ENCODE measurements around the gene SRGAP3. TPM values are rescaled to one million over a fixed set of nuclear protein-coding genes. Genes with fewer than 3 reads are reported as not detected.

Gene SRGAP3
- total and polyA plus RNA-seq, 8 donors = 0.31 to 31.7 (median 5.8) TPM

GRCh38 chr3:8966150-8966819, 283.2 kb downstream of the SRGAP3 start:
- Histone ChIP-seq H3K4me1 (peaks cover 17 to 32% (median 24%) of the 10 kb centered on the region in 4 donors), H3K9me3 (no peaks in the 10 kb centered on the region), H3K27ac (peak overlapping the region in 2 of 5 donors; percentile 53 to 85), H3K36me3 (no peaks in the 10 kb centered on the region), H3K4me3 (no peak overlapping the region), H3K27me3 (peaks cover 0 to 16% (median 0%) of the 10 kb centered on the region in 3 donors)
- intact Hi-C loops (cut with DNase I; ENCODE audit: low total_unique reads) = no loop called here
- DNase-seq = no peak
- TF ChIP-seq POLR2AphosphoS5 (IDR thresholded peaks at IDR 0.05) = no peak
- TF ChIP-seq EP300 (IDR thresholded peaks at IDR 0.05) = no peak
- no peak for TF ChIP-seq POLR2A (IDR thresholded peaks at IDR 0.05)
- no peak for TF ChIP-seq CTCF (IDR thresholded peaks at IDR 0.05)
- WGBS, 5 donors = 79 to 98% (median 79%) methylated on average over 2 of the region's 2 CpGs

GRCh38 chr3:8964436-8965370, 284.7 kb downstream of the SRGAP3 start:
- Histone ChIP-seq H3K4me1 (peaks cover 17 to 30% (median 24%) of the 10 kb centered on the region in 4 donors), H3K27me3 (peaks cover 0 to 16% (median 0%) of the 10 kb centered on the region in 3 donors), H3K4me3 (no peak overlapping the region), H3K9me3 (no peaks in the 10 kb centered on the region), H3K27ac (peak overlapping the region; percentile 49 to 87 (median 85)), H3K36me3 (no peaks in the 10 kb centered on the region)
- DNase-seq = peak; percentile 47 to 50
- WGBS, 5 donors = 65 to 74% (median 67%) methylated on average over 11 of the region's 11 CpGs
- no peak for TF ChIP-seq CTCF (IDR thresholded peaks at IDR 0.05)
- TF ChIP-seq EP300 (IDR thresholded peaks at IDR 0.05) = no peak
- TF ChIP-seq POLR2AphosphoS5 (IDR thresholded peaks at IDR 0.05) = peak in 1 of 3 donors; percentile 16
- no peak for TF ChIP-seq POLR2A (IDR thresholded peaks at IDR 0.05)
- intact Hi-C loops (cut with DNase I; ENCODE audit: low total_unique reads) = no loop called here

- Histone ChIP-seq H3K27ac (peak within 1 kb of the TSS; percentile 71 to 87 (median 85)), H3K36me3 (peaks cover 0 to 7% (median 3%) of the 10 kb centered on the region in 4 donors), H3K4me1 (peaks cover 17 to 30% (median 24%) of the 10 kb centered on the region in 4 donors), H3K4me3 (peak within 1 kb of the TSS; percentile 76 to 95 (median 80)), H3K27me3 (peaks cover 0 to 3% (median 0%) of the 10 kb centered on the region in 3 donors), H3K9me3 (no peaks in the 10 kb centered on the region)
- TF ChIP-seq POLR2A (IDR thresholded peaks at IDR 0.05) (no peak), EP300 (IDR thresholded peaks at IDR 0.05) (no peak), POLR2AphosphoS5 (IDR thresholded peaks at IDR 0.05) (peak; percentile 58 to 90 (median 90)), CTCF (IDR thresholded peaks at IDR 0.05) (no peak)
- DNase-seq = peak; percentile 94 to 97
- intact Hi-C loops (cut with DNase I; ENCODE audit: low total_unique reads) = no loop called here
- 0 to 1% (median 1%) methylated on average over 36 to 45 of the region's 45 CpGs for WGBS, 5 donors
These were observed 286.2 kb downstream of the SRGAP3 start, which contains the start of gene RAD18 for GRCh38 chr3:8963137-8963853. Gene RAD18, minus strand, starts transcription at chr3:8963472. Its CDS starts 87 bp downstream, at chr3:8963385.
